ENCODE measurements around the gene CACNA1A.

GRCh38 chr19:13208672-13209483 lies 297.4 kb downstream of the CACNA1A start:
- TF ChIP-seq POLR2AphosphoS5 (IDR thresholded peaks at IDR 0.05) (no peak), CTCF (IDR thresholded peaks at IDR 0.05) (no peak), POLR2A (IDR thresholded peaks at IDR 0.05; ENCODE audit: low read depth) (no peak), EP300 (IDR thresholded peaks at IDR 0.05) (no peak)

Data from esophagus muscularis mucosa (tissue), 4 donors.